GM21619 (cell line): ENCODE results near the gene C22orf31.

Experiments used
- ATAC-seq: cut with Tn5 transposase; IDR thresholded peaks from one replicate; pipeline ENCODE4 v1.9.1; 2021; ENCODE audit not compliant: unreplicated experiment

C22orf31 gene

GRCh38 chr22:29081517-29082236 lies 20.0 kb upstream of the C22orf31 start:
- no peak for ATAC-seq

- no peak for ATAC-seq
Measured at GRCh38 chr22:29080106-29080975, 18.7 kb upstream of the C22orf31 start.

- ATAC-seq, result no peak
Measured at GRCh38 chr22:29079218-29079901, 17.7 kb upstream of the C22orf31 start.

- no peak for ATAC-seq
Measured at GRCh38 chr22:29078869-29079207, 17.2 kb upstream of the C22orf31 start.

- ATAC-seq, result no peak
Measured at GRCh38 chr22:29078036-29078868, 16.6 kb upstream of the C22orf31 start.

- ATAC-seq, result no peak
Measured at GRCh38 chr22:29074276-29074772, 12.7 kb upstream of the C22orf31 start.

GRCh38 chr22:29073618-29074275 lies 12.1 kb upstream of the C22orf31 start:
- no peak for ATAC-seq

- ATAC-seq, result no peak
Measured at GRCh38 chr22:29072979-29073617, 11.5 kb upstream of the C22orf31 start, which contains the start of gene KREMEN1. Gene KREMEN1 (plus strand): TSS chr22:29073035. CDS start chr22:29073131, 96 bp downstream.

- ATAC-seq, result peak; percentile 86
Measured at GRCh38 chr22:29072193-29072978, 10.8 kb upstream of the C22orf31 start.

- no peak for ATAC-seq
Measured at GRCh38 chr22:29071261-29072045, 9.8 kb upstream of the C22orf31 start.

- ATAC-seq, result no peak
Measured at GRCh38 chr22:29070490-29070889, 8.9 kb upstream of the C22orf31 start.

GRCh38 chr22:29069463-29069862 lies 7.8 kb upstream of the C22orf31 start:
- ATAC-seq, result no peak

- no peak for ATAC-seq
Measured at GRCh38 chr22:29065468-29066190, 4.0 kb upstream of the C22orf31 start.

GRCh38 chr22:29062286-29062821 lies 723 bp upstream of the C22orf31 start:
- ATAC-seq, result no peak

- ATAC-seq, result no peak
Measured at GRCh38 chr22:29060931-29061330, 700 bp downstream of the C22orf31 start.

- no peak for ATAC-seq
Measured at GRCh38 chr22:29060251-29060869, 1.3 kb downstream of the C22orf31 start.

GRCh38 chr22:29056472-29056871 lies 5.2 kb downstream of the C22orf31 start:
- no peak for ATAC-seq
